Measurements from ENCODE around the gene SCGB1A1. TPM values are rescaled to one million over a fixed set of nuclear protein-coding genes. Genes with fewer than 3 reads are reported as not detected.

Gene SCGB1A1
- total RNA-seq, 1 donor = not detected

DNA sequence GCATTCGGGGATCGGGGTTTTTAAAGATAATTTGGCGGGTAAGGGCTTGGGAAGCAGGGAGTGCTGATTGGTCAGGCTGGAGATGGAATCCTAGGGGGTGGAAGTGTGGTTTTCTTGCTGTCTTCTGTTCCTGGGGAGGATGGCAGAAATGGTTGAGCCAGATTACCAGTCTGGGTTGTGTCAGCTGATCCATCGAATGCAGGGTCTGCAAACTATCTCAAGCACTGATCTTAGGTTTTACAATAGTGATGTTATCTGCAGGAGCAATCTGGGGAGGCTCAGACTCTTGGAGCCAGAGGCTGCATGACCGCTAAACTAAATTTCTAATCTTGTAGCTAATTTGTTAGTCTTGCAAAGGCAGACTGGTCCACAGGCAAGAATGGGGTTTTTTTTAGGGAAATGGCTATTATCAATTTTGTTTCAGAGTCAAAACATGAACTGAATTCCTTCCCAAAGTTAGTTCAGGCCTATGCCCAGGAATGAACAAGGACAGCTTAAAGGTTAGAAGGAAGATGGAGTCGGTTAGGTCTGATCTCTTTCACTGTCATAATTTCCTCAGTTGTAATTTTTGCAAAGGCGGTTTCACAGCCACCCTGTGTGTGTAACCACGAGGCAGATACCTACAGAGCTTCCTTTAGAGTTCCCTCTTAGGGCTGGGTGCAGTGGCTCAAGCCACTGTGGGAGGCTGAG lies 10.2 kb downstream of the SCGB1A1 start:
- Histone ChIP-seq H3K36me3 (ENCODE audit: insufficient read depth, low read length) (no peaks in the 10 kb centered on the region), H3K4me1 (ENCODE audit: insufficient read depth, low read length) (peaks cover 53% of the 10 kb centered on the region), H3K27me3 (ENCODE audit: insufficient read depth, low read length) (no peaks in the 10 kb centered on the region), H4K20me1 (ENCODE audit: insufficient read depth, low read length) (no peaks in the 10 kb centered on the region), H3K9me3 (ENCODE audit: low read depth, low read length) (no peaks in the 10 kb centered on the region), H3K4me3 (ENCODE audit: insufficient read depth, low read length) (no peak overlapping the region), H3K4me2 (ENCODE audit: insufficient read depth, low read length) (no peak overlapping the region), H3K27ac (ENCODE audit: low read depth, low read length) (peak overlapping the region; percentile 76), H2AFZ (ENCODE audit: low read length) (no peak overlapping the region), H3K79me2 (ENCODE audit: insufficient read depth, low read length) (no peaks in the 10 kb centered on the region)
- TF ChIP-seq, protein P1, sequence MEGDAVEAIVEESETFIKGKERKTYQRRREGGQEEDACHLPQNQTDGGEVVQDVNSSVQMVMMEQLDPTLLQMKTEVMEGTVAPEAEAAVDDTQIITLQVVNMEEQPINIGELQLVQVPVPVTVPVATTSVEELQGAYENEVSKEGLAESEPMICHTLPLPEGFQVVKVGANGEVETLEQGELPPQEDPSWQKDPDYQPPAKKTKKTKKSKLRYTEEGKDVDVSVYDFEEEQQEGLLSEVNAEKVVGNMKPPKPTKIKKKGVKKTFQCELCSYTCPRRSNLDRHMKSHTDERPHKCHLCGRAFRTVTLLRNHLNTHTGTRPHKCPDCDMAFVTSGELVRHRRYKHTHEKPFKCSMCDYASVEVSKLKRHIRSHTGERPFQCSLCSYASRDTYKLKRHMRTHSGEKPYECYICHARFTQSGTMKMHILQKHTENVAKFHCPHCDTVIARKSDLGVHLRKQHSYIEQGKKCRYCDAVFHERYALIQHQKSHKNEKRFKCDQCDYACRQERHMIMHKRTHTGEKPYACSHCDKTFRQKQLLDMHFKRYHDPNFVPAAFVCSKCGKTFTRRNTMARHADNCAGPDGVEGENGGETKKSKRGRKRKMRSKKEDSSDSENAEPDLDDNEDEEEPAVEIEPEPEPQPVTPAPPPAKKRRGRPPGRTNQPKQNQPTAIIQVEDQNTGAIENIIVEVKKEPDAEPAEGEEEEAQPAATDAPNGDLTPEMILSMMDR (IDR thresholded peaks at IDR 0.05; ENCODE audit: extremely low read depth, low read depth, low read length) = no peak
- no peak for DNase-seq (ENCODE audit: insufficient read length, low spot score, missing footprints)

DNA sequence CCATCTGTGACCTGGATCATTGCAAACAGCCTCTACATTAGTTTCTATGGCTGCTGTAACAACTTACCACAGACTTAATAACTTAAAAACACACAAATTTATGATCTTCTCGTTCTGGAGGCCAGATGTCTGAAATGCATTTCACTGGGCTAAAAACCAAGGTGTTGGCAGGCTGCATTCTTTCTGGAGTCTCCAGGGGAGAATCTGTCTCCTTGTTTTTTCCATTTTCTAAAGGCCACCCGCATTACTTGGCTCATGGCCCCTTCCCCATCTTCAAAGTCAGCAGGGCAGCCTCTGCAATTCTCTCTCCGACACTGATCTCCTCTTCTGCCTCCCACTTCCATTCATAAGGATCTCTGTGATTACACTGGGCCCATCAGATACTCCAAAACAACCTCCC lies 11.6 kb downstream of the SCGB1A1 start:
- no peaks in the 10 kb centered on the region for H3K79me2 ChIP-seq (ENCODE audit: insufficient read depth, low read length)
- DNase-seq (ENCODE audit: insufficient read length, low spot score, missing footprints) = no peak
- no peaks in the 10 kb centered on the region for H3K9me3 ChIP-seq (ENCODE audit: low read depth, low read length)
- H3K36me3 ChIP-seq (ENCODE audit: insufficient read depth, low read length) = no peaks in the 10 kb centered on the region
- H4K20me1 ChIP-seq (ENCODE audit: insufficient read depth, low read length) = no peaks in the 10 kb centered on the region
- no peak overlapping the region for H3K4me3 ChIP-seq (ENCODE audit: insufficient read depth, low read length)
- TF ChIP-seq, protein P1 (IDR thresholded peaks at IDR 0.05; ENCODE audit: extremely low read depth, low read depth, low read length) = no peak
- peaks cover 54% of the 10 kb centered on the region for H3K4me1 ChIP-seq (ENCODE audit: insufficient read depth, low read length)
- peak overlapping the region; percentile 91 for H3K4me2 ChIP-seq (ENCODE audit: insufficient read depth, low read length)
- no peaks in the 10 kb centered on the region for H3K27me3 ChIP-seq (ENCODE audit: insufficient read depth, low read length)
- H3K27ac ChIP-seq (ENCODE audit: low read depth, low read length) = peak overlapping the region; percentile 86
- H2AFZ ChIP-seq (ENCODE audit: low read length) = no peak overlapping the region

DNA sequence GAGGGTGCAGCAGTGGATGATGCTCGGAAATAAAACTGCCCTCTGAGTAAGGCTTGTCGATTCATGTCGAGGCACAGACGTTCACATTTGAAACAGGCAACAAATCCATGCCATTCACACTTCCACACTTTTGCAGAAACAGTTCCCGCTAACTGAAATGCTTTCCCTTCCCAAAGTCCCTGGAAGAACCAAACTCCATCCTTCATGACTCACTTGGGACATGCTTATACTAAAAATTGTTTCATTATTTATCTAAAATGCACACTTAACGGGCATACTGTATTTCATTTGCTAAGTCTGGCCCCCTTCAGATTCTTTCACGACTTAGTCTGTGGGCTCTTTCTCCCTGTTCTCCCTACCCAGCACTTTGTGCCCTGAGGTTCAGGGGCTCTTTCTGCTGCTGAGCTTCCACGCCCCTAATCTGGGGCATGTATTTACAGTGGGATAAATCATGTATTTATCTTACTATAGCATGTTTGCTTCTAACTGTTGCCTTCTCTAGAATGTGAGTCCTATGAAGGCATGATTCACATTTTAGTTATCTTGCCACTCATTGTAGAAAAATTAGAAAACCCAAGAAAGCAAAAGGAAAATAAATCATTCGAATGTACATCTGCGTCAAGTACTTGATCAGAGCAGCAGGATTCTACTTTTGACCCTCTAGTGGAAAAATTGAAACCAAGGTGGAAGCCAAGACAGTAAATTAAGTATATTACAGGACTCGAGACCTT lies 12.5 kb downstream of the SCGB1A1 start:
- Histone ChIP-seq H3K36me3 (ENCODE audit: insufficient read depth, low read length) (no peaks in the 10 kb centered on the region), H3K4me3 (ENCODE audit: insufficient read depth, low read length) (peak overlapping the region; percentile 58), H2AFZ (ENCODE audit: low read length) (peak overlapping the region; percentile 34), H3K4me2 (ENCODE audit: insufficient read depth, low read length) (peak overlapping the region; percentile 91), H4K20me1 (ENCODE audit: insufficient read depth, low read length) (no peaks in the 10 kb centered on the region), H3K27me3 (ENCODE audit: insufficient read depth, low read length) (no peaks in the 10 kb centered on the region), H3K4me1 (ENCODE audit: insufficient read depth, low read length) (peaks cover 52% of the 10 kb centered on the region), H3K27ac (ENCODE audit: low read depth, low read length) (peak overlapping the region; percentile 86), H3K9me3 (ENCODE audit: low read depth, low read length) (no peaks in the 10 kb centered on the region), H3K79me2 (ENCODE audit: insufficient read depth, low read length) (no peaks in the 10 kb centered on the region)
- peak; percentile 90 for DNase-seq (ENCODE audit: insufficient read length, low spot score, missing footprints)
- TF ChIP-seq, protein P1 (IDR thresholded peaks at IDR 0.05; ENCODE audit: extremely low read depth, low read depth, low read length) = peak; percentile 6

GRCh38 chr11:62432695-62433094 lies 13.9 kb downstream of the SCGB1A1 start:
- Histone ChIP-seq H3K27me3 (ENCODE audit: insufficient read depth, low read length) (no peaks in the 10 kb centered on the region), H3K4me3 (ENCODE audit: insufficient read depth, low read length) (no peak overlapping the region), H3K9me3 (ENCODE audit: low read depth, low read length) (no peaks in the 10 kb centered on the region), H3K36me3 (ENCODE audit: insufficient read depth, low read length) (no peaks in the 10 kb centered on the region), H2AFZ (ENCODE audit: low read length) (no peak overlapping the region), H3K4me2 (ENCODE audit: insufficient read depth, low read length) (no peak overlapping the region), H4K20me1 (ENCODE audit: insufficient read depth, low read length) (no peaks in the 10 kb centered on the region), H3K79me2 (ENCODE audit: insufficient read depth, low read length) (no peaks in the 10 kb centered on the region), H3K4me1 (ENCODE audit: insufficient read depth, low read length) (peaks cover 39% of the 10 kb centered on the region), H3K27ac (ENCODE audit: low read depth, low read length) (no peak overlapping the region)
- TF ChIP-seq, protein P1 (IDR thresholded peaks at IDR 0.05; ENCODE audit: extremely low read depth, low read depth, low read length) = no peak
- DNase-seq (ENCODE audit: insufficient read length, low spot score, missing footprints) = no peak

All from osteoblast (primary cell).